Endometrial microvascular endothelial cells (primary cell): ENCODE measurements around the gene ANXA6. TPM values are rescaled to one million over a fixed set of nuclear protein-coding genes. Genes with fewer than 3 reads are reported as not detected.
"Not testable (repeated sequence)": the region's sequence is repeated elsewhere in the genome, so short reads cannot be mapped to it uniquely, and the experiment has no call there.

ENCODE experiments used
- in situ Hi-C: cut with HindIII; loops from 2 replicates; pipeline ENCODE4 v1.10.0; 2017; ENCODE audit warnings: low sequenced_read_pairs, low pct_unique_long_range_greater_than_20kb; ENCODE audit errors: inconsistent ontology term
- total RNA-seq: library from RNA; depleted of rRNA; stranded (reverse); fragments of >200 nt; gene quantifications from one replicate; pipeline ENCODE4 v1.2.3, GENCODE V29; 2015; ENCODE audit errors: inconsistent ontology term

ANXA6 gene
- total RNA-seq: 311 TPM

GRCh38 chr5:151157426-151158286 lies at the start of gene ANXA6:
Gene ANXA6 (minus strand): TSS chr5:151157779. CDS start chr5:151147901, 9,878 bp downstream.
- in situ Hi-C loops: no loop called here

- in situ Hi-C loops: no loop called here
These were observed 47.8 kb upstream of the ANXA6 start for GRCh38 chr5:151205411-151205810.

DNA sequence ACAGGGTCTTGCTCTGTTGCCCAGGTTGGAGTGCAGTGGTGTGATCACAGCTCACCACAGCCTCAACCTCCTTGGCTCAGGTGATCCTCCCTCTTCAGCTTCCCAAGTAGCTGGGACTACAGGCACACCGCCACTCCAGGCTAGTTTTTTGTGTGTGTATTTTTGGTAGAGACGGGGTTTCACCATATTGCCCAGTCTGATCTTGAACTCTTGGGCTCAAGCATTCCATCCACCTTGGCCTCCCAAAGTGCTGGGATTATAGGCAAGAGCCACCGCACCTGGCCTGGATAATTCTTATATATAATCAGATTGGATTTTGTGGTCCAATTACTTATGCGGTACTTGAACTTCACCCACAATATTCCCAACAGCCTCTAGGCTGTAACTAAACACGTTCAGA lies 46.5 kb upstream of the ANXA6 start:
- in situ Hi-C loops: no loop called here

DNA sequence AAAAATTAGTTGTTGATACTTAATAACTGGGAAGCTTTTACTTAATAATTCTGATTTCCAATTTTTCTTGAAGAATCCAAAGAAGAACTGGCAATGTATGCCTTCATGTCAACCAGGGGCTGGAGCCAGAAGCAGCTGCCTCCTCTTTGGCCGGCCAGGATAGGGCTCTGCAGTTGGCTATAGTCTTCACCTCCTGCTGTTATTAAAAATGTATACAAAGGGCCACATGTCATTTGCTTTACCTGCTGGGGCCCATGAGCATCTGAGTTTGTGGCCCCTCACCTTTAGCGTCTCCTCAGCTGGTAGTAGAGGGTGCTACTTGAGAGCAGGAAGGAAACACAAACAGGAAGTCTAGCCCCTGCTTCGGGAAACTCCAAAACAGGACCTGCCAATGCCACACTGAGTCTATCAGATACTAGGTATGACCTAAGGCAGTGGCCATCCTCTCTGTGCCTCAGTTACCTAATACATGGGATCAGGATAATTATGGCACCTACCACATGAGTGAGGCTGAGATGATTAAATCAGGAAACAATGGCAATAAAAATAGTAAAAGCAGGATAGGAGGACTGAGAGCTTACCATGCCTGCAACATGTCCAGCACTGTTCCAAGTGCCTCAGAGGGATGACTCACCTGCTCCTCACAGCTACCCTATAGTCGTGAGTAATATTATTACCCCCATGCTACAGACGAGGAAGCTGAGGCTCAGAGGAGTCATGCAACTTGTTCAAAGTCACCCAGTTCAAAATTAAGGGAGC lies 45.0 kb upstream of the ANXA6 start:
- in situ Hi-C loops: no loop called here

DNA sequence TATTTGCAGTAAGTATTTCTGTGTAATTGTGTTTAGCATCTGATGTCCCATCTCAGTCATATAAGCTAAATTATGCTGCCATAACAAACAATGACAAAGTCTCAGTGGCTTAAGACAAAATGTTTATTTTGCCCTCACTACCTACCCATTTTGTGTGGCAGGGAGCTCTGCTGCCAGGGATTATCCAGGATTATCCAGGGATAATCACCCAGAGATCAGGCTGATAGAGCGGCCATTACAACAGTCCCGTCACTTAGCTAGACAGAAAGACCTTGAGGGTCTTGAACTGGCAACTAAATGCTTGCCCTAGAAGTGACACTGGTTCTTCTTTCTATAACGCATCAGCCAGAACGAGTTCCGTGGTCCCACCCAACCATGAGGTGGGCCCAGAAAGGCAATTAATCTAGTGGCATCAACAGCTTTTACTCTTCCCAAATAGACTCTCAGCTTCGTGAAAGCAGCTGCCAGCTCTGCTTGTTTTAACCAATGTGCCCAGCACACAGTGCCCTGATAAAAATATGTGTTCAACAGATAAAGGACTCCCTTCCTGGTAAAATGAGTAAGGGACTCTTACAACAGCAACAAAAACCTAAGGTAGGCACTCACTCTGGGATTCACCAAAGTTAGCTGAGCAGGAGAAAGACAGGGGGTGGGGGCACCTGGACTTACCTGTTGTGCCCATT lies 43.5 kb upstream of the ANXA6 start:
- in situ Hi-C loops: no loop called here

DNA sequence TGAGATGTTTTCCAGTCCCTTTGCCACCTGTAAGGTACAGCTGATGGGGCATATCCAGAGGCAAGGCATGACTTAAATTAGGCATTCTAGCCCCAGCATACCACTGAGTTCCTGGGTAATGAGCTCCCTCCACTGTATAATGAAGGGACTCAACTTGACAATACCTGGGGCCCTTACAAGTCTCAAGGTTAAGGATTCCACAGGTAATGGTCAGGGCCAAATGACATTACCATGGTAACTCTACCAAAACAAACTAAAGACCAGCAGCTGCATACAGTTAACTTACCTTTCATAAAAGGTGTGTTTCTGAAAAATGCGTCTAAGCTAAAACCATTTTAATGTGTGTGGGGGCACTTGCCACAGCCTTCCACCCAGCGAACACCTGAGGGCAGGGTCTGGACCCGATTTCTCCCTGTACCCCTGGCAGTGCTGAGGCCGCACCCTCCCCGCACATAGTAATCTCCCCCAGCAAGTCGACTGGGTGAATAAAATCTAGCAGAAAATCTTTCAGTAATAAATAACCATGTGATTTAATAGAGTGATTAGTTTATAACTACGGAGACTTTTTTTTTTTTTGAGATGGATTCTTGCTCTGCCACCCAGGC lies 42.1 kb upstream of the ANXA6 start:
- in situ Hi-C loops: no loop called here

DNA sequence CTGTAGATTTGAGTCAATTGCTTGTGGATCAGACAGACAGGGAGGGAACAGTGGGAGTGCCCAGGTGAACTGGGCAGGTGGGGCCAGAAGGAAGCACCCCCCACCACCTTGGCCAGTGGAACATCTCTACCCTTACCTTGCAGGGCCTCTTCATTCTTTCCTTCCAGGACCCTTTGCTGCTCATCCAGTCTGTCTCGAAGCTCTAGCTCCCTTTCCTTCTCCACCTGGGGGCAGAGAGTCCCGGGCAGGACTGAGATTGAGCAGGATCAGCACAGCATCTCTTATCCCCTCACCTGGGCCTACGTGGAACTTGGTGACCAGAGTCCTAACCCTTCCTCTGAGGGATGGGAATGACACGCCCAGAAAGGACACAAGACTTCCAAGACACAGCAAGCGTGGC lies 41.3 kb upstream of the ANXA6 start:
- in situ Hi-C loops: no loop called here

GRCh38 chr5:151197291-151197600 lies 39.7 kb upstream of the ANXA6 start:
- in situ Hi-C loops: not testable (repeated sequence)

DNA sequence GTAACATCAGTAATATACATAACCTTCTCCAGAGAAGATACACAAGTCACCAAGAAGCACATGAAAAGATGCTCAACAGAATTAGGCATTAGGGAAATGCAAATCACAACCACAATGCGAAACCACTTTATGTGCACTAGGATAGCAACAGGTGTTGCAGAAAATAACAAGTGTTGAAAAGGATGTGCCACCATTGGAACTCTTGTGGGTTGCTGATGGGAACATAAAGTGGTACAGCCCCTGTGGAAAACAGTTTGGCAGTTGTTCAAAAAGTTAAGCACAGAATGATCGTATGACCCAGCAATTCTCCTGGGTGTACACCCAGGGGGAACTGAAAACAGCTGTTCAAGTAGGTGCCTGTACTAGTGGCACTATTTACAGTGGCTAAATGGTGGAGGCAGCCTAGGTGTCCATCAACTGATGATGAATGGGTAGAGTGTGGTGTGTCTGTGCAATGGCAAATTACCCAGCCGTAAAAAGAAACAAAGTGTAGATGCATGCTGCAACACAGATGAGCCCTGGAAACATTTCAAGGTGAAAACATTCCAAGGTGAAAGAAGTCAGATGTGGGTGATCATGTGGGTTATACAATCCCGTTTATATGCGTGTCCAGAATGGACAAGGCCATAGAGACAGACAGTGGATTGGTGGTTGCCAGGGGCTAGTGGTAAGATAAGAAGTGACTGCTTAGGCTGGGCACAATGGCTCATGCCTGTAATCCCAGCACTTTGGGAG lies 39.1 kb upstream of the ANXA6 start:
- in situ Hi-C loops: no loop called here

DNA sequence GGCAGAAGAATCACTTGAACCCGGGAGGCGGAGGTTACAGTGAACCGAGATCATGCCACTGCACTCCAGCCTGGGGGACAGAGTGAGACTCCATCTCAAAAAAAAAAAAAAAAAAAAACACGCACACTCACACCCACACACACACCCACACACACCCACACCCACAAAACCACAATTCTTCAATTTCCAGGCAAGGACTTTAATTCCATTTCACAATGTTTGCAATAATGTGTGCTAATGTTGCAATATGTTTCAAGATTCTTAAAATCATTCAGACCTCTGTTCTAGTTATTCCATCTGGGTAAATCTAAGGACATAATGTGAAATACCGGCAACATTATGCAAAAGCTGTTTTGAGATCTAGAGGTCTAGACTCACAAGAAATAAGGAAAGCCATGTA lies 38.0 kb upstream of the ANXA6 start:
- in situ Hi-C loops: no loop called here

DNA sequence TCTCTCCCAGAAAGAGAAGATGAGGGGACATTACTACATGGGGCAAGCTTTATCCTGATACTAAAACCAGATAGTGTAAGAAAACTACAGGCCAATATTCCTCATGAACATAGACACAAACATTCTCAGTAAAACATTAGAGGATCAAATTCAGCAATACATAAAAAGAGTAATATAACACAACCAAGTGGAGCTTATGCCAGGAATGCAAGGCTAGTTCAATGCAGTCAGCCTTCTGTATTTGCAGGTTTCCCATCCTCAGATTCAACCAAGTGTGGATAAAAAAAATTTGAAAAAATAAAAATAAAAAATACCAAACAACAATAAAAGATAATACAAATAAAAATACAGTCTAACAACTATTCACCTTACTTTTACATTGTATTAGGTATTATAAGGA lies 35.0 kb upstream of the ANXA6 start:
- in situ Hi-C loops: no loop called here

- in situ Hi-C loops: no loop called here
These were observed 34.1 kb upstream of the ANXA6 start for GRCh38 chr5:151191661-151192060.

DNA sequence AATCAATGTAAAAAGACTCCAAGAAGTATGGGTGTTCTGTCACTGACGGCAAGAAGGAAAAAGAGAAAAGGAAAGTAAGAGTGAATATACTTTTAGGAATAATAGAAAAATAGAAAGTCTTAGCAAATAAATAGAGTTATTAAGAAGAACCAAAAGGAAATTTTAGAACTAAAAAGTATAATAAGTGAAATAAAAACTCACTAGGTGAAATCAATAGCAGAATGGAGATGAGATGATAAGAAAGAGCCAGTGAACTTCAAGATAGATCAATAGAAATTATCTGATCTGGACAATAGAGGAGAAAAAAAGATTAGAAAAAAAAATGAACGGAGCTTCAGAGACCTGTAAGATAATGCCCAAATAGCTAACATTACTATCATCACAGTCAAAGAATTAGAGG lies 31.6 kb upstream of the ANXA6 start:
- in situ Hi-C loops: no loop called here

DNA sequence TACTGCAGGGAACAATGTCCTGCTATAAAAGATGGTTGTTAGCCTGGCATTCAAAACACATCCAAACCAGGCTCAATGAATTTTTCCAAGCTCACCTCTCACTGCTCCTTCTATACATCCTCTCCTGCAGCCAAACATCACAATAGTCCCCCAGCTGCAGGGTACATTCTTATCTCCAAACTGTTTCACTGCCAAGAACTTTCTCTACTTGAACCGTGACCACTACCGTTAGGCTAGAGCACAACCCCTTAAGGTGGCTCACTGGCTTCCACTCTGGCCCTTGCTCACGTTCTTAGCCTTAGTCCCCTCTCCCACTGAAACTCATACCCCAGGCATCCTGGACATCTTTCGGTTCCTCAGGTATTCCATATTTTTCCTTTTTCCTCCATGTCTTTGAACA lies 29.0 kb upstream of the ANXA6 start:
- in situ Hi-C loops: no loop called here

- in situ Hi-C loops: no loop called here
These were observed 28.5 kb upstream of the ANXA6 start for GRCh38 chr5:151186052-151186451.

DNA sequence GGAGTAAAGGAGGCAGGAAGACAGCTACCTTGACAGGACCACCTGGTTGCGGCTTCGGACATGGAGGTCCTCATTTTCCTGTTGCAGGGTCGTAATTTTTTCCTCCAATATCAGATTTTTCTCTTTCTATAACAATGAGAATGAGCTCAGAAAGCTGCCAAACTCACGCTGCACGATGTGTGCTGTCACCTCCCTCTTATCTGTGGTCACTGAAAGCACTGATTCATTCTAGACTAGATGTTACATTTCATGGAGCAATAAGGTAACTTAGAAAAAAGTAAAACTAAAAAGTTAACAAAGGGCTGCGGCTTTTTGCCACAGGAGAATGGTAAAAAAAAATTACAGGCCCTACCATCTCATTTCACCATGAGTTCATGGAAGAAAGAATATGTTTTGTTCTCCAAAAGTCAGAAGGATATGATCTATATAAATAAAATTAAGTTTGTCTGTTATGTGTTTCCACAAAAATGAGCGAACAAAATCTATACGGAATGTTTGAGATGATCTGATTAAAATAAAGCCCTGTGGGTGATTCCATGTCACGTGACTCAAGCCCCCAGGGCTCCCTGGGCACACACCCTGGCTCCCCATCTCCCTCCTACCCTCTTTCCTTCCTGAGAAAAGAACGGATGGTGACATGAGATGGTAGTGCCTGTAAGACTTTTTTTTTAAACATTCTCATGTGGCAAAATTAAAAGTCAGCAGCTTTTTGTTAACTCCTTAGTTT lies 26.9 kb upstream of the ANXA6 start:
- in situ Hi-C loops: no loop called here

DNA sequence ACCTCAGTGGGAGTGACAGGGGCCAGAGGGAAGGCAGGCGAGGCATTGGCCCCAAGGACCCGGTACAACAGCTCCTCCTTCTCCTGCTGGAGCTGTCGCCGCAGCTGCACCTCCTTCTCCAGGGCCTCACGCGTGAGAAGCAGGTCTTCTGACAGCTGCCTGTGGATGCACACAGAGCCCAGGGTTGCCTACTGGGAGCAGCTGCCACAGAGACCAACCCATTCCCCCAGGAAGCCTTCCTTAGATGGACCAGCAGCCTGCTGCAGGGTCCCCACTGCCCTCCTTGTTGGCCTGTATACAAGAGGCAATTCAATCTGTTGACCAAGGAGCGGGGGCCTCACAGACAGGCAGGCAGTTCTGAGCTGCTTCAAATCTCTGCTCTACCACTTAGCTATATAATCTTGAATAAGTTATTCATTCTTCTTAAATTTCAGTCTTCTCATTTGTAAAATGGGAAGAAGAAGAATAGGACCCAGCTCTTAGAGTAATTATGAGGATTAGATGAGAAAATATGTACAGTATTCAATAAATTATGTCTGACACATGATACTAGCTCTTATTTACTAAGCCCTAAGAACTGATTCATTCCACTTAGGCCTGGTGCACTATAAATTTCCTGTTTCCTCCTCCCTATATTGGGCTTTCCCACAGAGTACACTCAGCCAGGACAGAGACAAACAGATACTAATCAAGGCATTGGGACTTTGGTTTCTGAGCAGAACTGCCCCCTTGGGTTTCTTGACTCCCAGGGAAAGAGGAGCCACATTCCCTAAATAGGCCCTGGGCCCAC lies 26.1 kb upstream of the ANXA6 start:
- in situ Hi-C loops: no loop called here
